Thyroid gland (tissue), 4 donors: Measurements from ENCODE around the gene BCAS3.

Source experiments
- POLR2A ChIP-seq, 2 donors: fragments of 450-650 bp; IDR thresholded peaks; one replicate each; pipeline ENCODE4 v1.6.1; 2017; ENCODE audit warnings: antibody characterized with exemption in 2 of 2, mild to moderate bottlenecking in 2 of 2, moderate library complexity in 1 of 2
- TF ChIP-seq, protein P1 (sequence below), 6 experiments: fragments of 200-600 bp in 3 of 6; fragments of 450-650 bp in 3 of 6; sonication (generic) in 3 of 6; IDR thresholded peaks; one replicate each; pipeline ENCODE4 v1.5.1; 2016 to 2019; ENCODE audit warnings: antibody characterized with exemption in 6 of 6, mild to moderate bottlenecking in 2 of 6, inconsistent platforms in 1 of 6, moderate library complexity in 1 of 6

DNA sequence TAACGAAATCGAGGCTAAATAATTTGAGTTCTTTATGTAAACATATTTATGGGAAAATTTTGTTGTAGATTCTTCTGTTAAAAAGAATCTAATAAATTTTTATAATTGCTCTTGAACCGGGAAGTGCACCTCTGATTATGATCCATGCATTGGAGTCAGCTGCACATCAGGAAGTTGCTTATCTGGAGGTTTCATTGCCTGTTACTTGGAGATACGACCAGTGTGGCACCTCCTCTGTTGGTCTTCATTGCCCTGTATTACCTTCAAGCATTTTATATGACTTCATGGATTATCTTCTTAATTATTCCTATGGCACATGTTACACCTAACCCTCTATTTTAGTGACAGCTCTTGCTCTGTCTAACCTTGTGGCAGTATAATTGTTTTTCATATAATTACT is 409.4 kb downstream of the BCAS3 start:
- TF ChIP-seq, protein P1, sequence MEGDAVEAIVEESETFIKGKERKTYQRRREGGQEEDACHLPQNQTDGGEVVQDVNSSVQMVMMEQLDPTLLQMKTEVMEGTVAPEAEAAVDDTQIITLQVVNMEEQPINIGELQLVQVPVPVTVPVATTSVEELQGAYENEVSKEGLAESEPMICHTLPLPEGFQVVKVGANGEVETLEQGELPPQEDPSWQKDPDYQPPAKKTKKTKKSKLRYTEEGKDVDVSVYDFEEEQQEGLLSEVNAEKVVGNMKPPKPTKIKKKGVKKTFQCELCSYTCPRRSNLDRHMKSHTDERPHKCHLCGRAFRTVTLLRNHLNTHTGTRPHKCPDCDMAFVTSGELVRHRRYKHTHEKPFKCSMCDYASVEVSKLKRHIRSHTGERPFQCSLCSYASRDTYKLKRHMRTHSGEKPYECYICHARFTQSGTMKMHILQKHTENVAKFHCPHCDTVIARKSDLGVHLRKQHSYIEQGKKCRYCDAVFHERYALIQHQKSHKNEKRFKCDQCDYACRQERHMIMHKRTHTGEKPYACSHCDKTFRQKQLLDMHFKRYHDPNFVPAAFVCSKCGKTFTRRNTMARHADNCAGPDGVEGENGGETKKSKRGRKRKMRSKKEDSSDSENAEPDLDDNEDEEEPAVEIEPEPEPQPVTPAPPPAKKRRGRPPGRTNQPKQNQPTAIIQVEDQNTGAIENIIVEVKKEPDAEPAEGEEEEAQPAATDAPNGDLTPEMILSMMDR (IDR thresholded peaks at IDR 0.05): no peak
- no peak for TF ChIP-seq POLR2A (IDR thresholded peaks at IDR 0.05)
